ENCODE data around the gene PLEKHM1.
"Not testable (repeated sequence)": the region's sequence is repeated elsewhere in the genome, so short reads cannot be mapped to it uniquely, and the experiment has no call there.

DNA sequence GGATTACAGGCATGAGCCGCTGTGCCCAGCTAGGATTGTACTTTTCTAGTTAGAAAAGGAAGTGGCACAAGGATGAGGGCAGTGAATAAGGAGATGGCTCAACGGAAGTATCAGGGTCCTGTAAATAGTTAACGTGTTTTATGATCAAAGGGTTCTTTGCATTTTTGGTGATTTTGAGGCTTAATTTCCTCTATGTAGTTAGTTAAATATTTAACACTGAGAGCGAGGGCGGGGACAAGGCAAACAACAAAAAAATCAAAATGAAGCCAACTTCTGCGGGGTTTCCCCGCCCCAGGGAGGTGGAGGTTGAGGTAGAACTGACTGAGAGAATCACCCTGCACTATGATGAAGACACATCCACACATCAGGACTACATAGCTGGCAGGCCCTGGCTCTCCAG is 42.5 kb downstream of the PLEKHM1 start:
- not testable (repeated sequence) for TF ChIP-seq CTCF (IDR thresholded peaks at IDR 0.05; ENCODE audit: low read depth, low read length, poor library complexity, severe bottlenecking); EZH2phosphoT487 (IDR thresholded peaks at IDR 0.05; ENCODE audit: borderline replicate concordance, low read length)

All from DOHH2 (cell line).